ENCODE results near the gene PHC2.

GRCh38 chr1:33407352-33408092 lies 23.4 kb downstream of the PHC2 start:
- no peak for TF ChIP-seq CTCF (IDR thresholded peaks at IDR 0.05; ENCODE audit: poor library complexity)
- no peak for TF ChIP-seq EZH2 (IDR thresholded peaks at IDR 0.05; ENCODE audit: borderline replicate concordance)
